GM19023 (cell line): Measurements from ENCODE around the gene KMT2E.

Source experiments
- ATAC-seq: cut with Tn5 transposase; IDR thresholded peaks from one replicate; pipeline ENCODE4 v1.9.1; 2021; ENCODE audit warnings: mild to moderate bottlenecking, moderate library complexity; ENCODE audit not compliant: unreplicated experiment

The KMT2E gene

GRCh38 chr7:105156731-105157130, 142.7 kb downstream of the KMT2E start:
- no peak for ATAC-seq

GRCh38 chr7:105157278-105157677, 143.3 kb downstream of the KMT2E start:
- no peak for ATAC-seq

- no peak for ATAC-seq
Observed at GRCh38 chr7:105161366-105161765, 147.4 kb downstream of the KMT2E start.
